ENCODE results near the gene STEAP1.
A peak's percentile ranks its signal among the peaks of the same experiment; 100 is the strongest.
"Not testable (repeated sequence)": the region's sequence is repeated elsewhere in the genome, so short reads cannot be mapped to it uniquely, and the experiment has no call there.

The STEAP1 gene

DNA sequence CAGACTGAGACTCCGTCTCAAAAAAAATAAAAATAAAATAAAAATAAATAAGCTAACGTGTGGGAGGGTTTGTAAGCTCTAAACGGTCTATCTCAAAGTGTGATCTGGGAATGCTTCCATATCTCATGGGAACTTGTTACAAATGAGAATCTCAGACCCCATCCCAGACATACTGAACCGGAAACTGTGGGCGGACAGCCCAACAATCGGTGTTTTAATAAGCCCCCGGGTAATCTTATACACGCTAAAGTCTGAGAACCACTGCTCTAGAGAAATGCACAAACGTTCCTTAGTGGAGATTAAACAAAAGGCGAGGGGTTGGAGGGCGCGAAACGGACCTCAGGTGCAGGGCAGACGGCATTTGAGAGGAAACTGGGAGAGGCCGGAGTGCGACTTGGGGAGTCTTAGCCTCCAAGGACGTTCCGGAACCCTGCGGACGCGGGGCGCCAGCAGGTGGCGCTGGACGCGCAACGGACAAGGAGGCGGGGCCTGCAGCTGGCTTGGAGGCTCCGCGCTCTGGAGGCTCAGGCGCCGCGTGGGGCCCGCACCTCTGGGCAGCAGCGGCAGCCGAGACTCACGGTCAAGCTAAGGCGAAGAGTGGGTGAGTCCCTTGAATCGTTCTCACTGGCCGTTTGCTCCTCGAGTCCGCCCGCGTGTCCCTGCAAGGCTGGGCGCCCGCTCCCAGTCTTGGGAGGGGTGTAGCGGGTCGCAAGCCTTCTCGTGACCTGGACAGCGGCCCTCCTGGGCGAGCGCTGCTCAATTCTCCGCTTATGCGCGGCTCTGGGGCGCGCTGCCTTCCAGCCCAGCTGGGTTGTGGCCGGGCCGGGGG, at the start of gene STEAP1:
TSS of gene STEAP1 (plus strand) at position 527 of the 829 bp plus-strand sequence. CDS start 5,320 bp downstream, outside the sequence.
- peak; percentile 71 to 82 (median 74) for DNase-seq (ENCODE audit: low read depth in 3 of 3)

DNA sequence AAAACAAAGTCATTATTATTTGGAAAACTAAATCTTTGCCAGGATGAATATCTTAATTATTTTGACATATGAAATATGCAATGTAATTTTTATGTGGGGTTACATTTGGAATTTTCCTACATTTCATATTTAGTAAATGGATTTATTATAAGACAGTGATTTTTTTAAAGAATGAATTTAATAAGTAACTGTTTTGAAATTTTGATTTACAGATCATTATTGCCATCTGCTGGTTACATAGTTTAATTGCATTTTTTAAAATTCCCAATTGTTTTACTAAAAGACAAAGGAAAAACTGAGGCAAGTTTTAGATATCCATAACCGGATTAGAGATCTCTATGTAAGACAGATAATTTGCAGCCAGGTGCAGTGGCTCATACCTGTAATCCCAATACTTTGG, 39.3 kb upstream of the STEAP1 start:
- not testable (repeated sequence) for DNase-seq (ENCODE audit: low read depth in 3 of 3)

DNA sequence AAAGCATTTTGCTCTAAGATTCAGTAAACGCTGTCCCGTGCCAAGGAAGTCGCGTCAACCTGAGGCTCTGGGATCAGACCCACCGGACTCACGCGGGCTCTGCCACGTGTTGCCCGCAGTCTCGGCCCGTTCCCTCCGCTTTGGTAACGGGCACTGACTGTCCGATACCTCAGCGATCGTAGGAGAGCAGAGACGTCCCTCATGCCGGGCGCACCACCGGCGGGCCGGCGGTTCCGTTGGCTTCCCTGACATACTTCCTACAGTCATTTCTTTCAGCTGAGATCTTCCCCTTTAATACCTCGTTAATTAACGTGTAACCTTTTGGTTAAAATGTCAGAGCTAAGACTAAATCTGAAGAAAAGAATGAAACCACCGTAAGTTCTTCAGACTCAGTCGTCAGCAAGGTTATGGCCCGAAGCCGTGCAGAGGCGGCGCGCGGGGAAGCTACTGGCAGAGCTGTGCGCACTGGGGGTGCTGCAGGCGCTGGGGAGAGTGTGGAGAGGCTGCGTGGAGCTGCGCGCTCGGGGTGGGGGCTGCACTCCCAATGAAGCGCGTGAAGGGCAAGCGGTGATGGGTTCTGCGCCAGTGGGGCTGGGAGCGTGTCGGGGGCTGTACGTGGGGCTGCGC, 35.6 kb upstream of the STEAP1 start:
- DNase-seq (ENCODE audit: low read depth in 3 of 3): not testable (repeated sequence)

DNA sequence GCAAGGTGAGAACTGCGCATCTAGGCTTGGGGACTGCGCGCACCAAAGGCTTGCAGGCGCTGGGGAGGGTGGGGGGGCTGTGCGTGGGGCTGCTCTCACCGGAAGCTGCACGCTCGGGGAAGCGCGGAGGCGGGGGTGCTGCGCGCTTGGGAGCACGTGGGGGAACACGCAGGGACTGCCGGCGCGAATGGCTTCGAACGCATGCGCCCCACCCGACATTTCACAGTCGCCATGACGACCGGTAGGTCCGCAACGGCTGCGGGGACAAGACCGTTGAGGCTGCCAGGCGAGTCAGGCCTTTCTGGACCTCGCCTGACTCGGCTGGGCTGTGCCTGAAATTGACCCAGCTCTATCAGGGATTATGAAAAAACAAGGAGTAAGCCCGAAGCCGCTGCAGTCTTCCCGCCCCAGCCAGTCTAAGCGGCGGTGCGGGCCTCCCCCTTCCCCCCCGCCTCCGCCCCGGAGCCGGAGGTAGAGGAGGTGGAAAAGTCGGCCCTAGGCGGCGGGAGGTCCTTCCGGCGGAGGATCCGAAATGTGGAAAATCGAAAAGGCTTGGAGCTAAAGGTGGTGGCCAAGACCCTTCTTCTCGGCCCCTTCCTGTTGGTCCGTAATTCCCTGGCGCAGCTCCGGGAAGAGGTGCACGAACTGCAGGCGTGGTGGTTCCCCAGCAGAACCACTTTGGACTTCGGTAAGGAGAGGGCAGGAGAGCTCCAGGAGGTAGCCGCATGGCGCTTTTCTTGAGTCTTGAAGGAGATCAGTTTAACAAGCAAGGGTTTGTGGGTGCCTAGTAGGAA, 34.9 kb upstream of the STEAP1 start:
- DNase-seq (ENCODE audit: low read depth in 3 of 3): peak; percentile 6 to 33 (median 27)

DNA sequence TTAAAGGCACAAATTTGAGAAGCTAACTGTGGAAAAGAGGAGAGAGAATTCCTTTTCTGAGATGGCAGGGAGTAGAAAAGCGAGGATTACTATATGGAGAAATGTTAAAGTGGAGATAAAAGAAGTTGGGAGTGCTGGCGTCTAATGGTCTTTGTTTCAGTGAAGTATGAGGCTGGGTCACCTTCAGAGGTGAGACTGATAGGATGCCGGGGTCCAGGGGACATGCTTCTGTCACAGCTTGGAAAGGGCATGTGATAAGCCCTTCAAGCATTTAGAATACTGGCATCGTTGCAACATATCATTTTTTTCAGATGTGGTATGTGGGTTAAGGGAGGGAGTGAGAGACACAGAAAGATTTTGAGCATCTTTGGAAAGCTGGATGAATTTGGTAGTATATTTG, 34.1 kb upstream of the STEAP1 start:
- DNase-seq (ENCODE audit: low read depth in 3 of 3): not testable (repeated sequence)

DNA sequence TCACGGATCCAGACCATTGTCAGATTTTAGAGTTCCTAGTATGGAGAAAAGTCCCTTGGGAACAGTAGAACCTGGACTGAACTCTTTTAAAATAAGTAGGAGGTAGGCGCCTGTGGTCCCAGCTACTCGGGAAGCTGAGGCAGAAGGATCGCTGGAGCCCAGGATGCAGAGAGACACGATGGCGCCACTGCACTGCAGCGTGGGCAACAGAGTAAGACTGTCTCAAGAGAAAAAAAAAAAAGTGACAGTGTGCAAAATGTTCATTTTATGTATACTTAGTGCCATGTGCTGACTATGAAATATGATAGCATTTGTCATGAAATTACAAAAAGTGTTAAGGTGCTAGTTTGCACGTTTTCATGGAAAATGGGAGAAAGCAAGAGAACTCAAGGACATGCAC, 22.5 kb upstream of the STEAP1 start:
- not testable (repeated sequence) for DNase-seq (ENCODE audit: low read depth in 3 of 3)

DNA sequence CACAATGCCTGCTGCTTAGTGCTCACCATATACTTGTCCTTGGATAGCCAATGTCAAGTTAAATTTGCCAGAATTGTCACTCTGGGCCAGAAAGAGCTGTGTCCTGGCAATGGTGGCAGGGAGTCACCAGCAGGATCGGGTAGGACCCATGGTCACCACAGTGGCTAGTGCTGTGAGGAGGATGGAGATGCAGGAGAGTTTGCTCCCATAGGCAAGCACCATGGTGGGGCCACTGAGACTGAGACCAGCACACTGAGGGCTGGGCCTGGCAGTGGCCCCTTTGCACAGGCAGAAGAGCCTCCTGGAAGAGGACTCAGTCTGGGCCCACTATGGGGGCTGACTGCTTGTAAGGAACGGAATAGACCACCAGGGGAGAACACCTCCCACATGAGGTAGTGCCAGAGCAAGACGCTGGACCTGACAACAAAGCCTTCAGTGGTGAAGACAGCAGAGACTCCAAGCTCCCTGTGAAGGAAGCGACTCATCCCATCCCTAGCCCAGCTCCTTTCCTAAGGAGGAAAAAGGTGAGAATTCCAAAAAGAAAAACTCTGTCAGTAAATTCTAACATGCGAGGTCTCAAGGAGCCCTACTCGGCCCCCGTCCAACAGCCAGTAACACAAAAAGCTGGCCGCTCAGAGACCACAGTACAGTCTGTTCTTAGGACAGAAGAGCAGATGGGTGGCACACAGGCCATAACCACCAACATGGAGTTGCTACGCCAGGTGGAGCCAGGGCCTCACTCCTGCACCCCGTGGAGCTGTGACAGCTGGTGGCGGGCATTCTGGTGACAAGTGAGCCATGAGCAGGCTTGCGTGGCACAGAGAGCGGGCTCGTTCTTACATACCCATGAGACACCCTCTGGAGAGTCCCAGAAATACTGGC, 6.9 kb upstream of the STEAP1 start:
- not testable (repeated sequence) for DNase-seq (ENCODE audit: low read depth in 3 of 3)

DNA sequence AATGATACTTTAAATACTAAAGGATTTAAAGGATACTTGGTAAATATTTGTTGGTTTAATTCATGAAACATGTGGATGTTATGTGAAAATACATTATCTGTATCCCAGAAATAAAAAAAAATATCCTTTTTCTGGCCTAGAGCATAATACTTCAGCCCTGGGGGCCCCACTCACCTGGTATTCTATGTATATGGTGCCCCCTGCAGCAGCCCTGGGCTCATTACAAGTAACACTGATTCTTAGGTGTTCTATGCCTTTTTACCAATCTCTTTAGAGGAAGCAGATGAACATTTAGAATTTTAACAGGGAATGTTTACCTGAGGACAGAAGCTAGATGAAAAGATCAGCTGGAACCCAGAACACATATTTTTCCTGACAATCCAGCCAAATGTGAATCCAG, 4.8 kb upstream of the STEAP1 start:
- DNase-seq (ENCODE audit: low read depth in 3 of 3): not testable (repeated sequence)

DNA sequence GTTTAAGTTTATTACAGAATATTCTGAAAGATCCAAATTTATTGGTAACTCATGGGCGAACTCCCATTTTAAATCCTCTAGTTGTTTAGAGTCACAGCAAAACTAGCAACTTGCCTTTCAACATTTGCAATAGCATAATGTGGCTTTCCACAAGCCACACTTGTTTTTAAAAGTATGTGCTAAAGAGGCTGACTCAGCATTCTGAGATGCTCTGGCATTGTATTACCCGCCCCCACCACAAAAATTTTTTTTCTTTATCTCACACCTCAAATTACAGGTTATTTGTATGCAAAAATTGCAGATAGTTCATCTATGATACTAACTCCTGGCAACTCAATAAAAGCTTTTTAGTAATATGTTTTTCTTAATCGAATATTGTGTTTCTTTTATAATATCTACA, 2.4 kb upstream of the STEAP1 start:
- not testable (repeated sequence) for DNase-seq (ENCODE audit: low read depth in 3 of 3)

DNA sequence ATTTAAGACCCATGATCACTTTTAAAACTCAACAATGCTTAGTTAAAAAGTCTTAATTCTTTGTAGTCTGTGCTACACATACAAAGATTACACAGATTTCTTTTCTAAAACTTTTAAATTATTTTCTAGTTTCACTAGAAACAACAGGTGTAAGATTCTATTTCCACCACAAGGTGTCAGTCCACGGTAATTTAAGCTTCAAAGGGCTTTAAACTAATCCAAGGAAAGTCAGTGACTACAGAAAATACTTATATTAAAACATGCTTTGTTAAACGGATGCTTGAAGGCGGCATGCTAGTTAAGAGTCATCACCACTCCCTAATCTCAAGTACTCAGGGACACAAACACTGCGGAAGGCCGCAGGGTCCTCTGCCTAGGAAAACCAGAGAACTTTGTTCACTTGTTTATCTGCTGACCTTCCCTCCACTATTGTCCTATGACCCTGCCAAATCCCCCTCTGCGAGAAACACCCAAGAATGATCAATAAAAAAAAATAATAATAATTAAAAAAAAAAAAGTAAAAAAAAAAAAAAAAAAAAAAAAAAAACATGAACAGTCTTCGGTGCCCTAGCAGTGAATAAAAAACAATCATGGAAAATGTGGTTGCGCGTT, 1.5 kb upstream of the STEAP1 start:
- DNase-seq (ENCODE audit: low read depth in 3 of 3): not testable (repeated sequence)

DNA sequence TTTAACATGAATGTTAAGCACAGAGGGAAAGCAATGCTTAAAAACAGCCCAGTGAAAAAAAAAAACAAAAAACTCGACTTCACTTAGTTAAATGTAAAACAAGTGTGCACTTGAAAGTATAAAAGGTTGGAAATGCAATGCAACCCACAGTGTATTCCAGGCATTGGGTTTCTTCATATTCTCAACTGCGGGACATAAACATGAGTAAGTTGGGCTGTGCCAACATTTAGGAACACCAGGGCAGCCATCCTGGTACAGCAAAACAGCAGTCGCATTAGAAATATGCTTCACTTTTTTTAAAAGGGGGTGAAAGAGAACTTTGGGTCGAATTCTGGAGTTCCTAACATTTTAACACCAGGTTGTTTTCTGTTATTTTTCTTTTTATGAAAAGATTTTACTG, 937 bp downstream of the STEAP1 start:
- no peak for DNase-seq (ENCODE audit: low read depth in 3 of 3)

DNA sequence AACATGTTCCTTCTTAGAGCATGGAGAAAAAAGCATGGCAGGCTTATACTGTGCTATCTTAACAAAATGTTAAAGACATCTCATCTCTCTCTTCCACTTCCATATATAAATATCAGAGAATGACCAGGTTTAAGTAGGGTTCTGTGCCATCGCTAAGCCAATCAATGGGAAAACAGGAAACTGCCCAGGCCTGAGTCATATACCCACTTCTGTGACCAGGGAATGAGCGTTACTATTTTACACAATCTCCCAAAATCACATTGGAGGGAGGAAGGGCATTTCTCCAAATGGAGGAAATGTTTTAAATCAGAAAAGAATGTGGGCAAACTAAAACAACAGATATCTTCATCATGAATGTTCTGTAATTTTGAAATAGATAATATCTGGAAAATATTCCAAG, 3.1 kb downstream of the STEAP1 start:
- not testable (repeated sequence) for DNase-seq (ENCODE audit: low read depth in 3 of 3)

DNA sequence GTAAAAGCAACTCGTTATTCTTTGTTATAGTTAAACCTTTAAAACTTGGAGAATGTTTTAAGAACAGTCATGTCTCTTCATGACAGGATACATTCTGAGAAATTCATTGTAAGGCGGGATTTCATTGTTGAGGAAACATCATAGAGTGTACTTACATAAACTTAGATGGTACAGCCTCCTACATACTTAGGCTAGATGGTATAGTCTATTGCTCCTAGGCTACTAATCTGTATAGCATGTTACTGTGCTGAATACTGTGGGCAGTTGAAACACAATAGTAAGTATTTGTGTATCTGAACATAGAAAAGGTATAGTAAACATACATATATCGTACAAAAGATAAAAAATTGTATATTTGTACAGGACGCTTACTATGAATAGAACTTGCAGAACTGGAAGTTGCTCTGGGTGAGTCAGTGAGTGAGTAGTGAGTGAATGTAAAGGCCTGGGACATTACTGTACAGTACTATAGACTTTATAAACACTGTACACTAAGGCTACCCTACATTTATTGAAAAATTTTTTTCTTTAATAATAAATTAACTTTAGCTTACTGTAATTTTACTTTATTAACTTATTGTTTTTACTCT, 3.6 kb downstream of the STEAP1 start:
- DNase-seq (ENCODE audit: low read depth in 3 of 3): not testable (repeated sequence)

DNA sequence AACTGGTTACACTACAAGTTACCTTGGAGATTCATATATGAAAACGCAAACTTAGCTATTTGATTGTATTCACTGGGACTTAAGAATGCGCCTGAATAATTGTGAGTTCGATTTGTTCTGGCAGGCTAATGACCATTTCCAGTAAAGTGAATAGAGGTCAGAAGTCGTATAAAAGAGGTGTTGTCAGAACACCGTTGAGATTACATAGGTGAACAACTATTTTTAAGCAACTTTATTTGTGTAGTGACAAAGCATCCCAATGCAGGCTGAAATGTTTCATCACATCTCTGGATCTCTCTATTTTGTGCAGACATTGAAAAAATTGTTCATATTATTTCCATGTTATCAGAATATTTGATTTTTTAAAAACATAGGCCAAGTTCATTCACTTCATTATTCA, 9.3 kb downstream of the STEAP1 start:
- no peak for DNase-seq (ENCODE audit: low read depth in 3 of 3)

DNA sequence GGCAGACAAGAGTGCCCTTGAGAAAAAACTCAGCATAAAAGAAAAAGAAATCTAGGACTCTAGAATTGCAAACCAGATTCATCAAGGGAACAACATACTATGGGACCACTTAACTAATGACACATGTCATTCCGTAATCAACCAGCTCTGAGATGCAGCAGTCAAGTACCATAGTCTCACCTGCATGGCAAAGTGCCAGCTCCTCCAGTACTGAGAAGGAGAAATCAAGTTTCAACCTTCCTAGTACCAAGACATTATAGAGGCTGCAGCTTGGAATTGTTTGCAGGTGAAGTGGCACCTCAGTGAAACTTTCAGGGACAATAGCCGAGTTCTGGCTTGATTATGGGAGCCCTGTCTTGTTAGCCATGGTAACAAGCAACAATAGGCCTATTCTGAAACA, 11.5 kb downstream of the STEAP1 start:
- DNase-seq (ENCODE audit: low read depth in 3 of 3): no peak

DNA sequence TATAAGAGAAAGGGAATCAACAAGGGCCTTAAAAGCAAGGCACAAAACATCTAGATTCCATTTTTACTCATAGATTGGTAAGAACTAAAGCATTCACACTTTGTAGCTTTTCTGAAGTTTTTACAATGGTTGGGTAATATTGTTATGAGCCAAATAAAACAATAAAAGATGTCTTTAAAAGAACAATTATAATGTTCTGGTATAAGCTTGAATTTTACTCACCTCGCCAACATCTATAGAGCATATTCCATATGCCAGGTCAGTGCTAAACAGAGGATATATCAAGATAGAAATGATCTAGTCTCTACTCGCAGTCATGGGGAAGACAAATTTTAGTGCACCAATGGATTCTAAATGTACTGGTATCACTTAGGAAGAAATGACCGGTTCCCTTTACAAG, 11.9 kb downstream of the STEAP1 start:
- DNase-seq (ENCODE audit: low read depth in 3 of 3): no peak

DNA sequence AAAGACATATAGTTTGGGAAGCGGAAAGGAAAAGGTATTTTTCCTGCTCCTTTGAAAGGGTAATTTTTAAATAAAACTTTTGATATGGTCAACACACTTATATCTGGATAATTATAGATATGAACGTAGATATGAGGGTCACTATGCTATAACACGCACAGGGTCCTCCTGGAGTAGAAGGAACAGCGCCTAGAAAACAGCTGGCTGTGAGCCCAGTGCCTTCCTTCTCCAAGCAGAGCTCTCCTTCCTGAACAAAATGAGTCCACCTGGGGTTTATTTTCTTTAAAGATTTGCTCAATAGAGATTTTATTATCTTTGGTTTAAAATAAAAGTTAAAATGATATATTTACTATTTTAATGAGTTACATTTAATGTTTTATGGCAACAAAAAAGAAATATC, 13.1 kb downstream of the STEAP1 start:
- DNase-seq (ENCODE audit: low read depth in 3 of 3): no peak

DNA sequence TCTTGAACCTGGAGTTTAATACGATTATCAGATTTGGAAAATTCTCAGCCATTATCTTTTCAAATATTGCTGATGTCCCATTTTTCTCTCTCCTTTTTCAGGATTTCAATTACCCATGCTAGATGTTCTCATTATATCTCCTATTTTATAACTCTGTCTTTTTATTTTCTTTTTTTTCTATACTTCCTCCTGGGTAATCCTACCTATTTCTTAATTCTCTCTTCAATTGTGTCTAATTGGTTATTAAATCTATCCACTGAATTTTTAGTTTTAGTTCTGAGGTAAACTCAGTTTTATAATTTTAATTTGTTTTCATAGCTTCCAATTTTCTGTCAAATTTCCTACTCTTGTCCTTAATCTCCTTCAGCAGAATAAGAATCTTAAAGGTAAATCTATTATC, 15.6 kb downstream of the STEAP1 start:
- DNase-seq (ENCODE audit: low read depth in 3 of 3): no peak

DNA sequence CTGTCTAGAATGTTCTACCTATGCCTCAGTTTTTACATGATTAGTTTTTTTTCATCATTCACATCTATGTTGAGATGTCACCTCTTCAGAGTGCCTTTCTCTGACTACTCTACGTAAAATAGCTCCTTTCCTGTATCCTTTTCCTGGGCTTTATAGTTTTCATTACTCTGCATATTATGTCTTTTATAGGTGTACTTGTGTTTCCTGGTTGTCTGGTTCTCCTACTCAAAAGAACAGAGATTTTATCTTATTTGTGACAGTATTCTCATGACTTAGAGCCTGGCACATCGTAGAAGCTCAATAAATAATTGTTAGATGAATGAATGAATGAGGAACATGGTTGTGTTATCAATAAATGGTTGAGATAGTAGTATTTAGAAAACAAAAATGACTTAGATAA, 17.9 kb downstream of the STEAP1 start:
- no peak for DNase-seq (ENCODE audit: low read depth in 3 of 3)

DNA sequence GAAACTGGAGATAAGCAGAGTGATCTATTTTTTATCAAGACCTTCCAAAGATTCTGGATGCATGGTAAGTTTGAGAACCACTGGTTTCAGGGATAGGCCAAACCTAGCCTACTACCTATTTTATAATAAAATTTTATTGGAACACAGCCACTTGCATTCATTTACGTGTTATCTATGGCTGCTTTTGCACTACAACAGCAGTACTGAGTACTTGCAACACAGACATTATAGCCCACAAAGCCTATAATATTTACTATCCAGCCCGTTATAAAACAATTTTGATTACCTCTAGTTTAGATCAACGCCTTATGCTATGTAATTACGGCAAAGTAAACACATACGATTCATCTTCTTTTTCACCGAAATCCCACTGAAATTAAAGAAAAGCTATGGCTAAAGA, 18.4 kb downstream of the STEAP1 start:
- no peak for DNase-seq (ENCODE audit: low read depth in 3 of 3)

All from stimulated activated CD4-positive, alpha-beta T cell treated with anti-CD3 and anti-CD28 coated beads, TNF-alpha, amount 100 ng/mL, for 4 hours (primary cell).